CD4-positive, alpha-beta T cell (primary cell): ENCODE measurements around the gene TMEM272. TPM values are rescaled to one million over a fixed set of nuclear protein-coding genes. Genes with fewer than 3 reads are reported as not detected.

Source experiments
- ATAC-seq: fragments of 200-7000 bp; cut with Tn5 transposase; one replicate; pipeline ENCODE4 v1.10.0; 2022; ENCODE audit warnings: mild to moderate bottlenecking; ENCODE audit not compliant: poor library complexity
- CTCF ChIA-PET: fragments of 350-600 bp; sonication (Branson Sonifier 250); formaldehyde crosslinking; loops from one replicate; lab custom pipeline; 2021; ENCODE audit warnings: antibody characterized with exemption, inconsistent platforms; lab: Charles Lee
- POLR2A ChIA-PET: fragments of 350-600 bp; sonication (Branson Sonifier 250); formaldehyde crosslinking; loops from one replicate; lab custom pipeline; 2021; ENCODE audit warnings: antibody characterized with exemption, inconsistent platforms; lab: Charles Lee
- DNase-seq, 14 experiments: peaks; one replicate each; pipeline ENCODE4 v3.0.0-alpha.2; 2013 to 2020; ENCODE audit warnings: mixed read lengths in 2 of 14
- H3K27ac ChIP-seq, 2 donors: one replicate each; pipeline versions ENCODE4 v1.5.1 to v1.7.0; 2013; ENCODE audit warnings: low read length in 2 of 2, low read depth in 1 of 2, mild to moderate bottlenecking in 1 of 2
- H3K27me3 ChIP-seq, 2 experiments: 1 replicate in 1 of 2; 2 replicates in 1 of 2; pipeline versions ENCODE4 v1.6.1 to v1.7.0; 2013; ENCODE audit warnings: low read length in 2 of 2, control low read depth in 1 of 2, mild to moderate bottlenecking in 1 of 2, moderate library complexity in 1 of 2; ENCODE audit not compliant: insufficient read depth in 2 of 2, control insufficient read depth in 1 of 2
- H3K36me3 ChIP-seq: one replicate; pipeline ENCODE4 v1.6.1; 2013; ENCODE audit warnings: low read length, control low read depth; ENCODE audit not compliant: insufficient read depth
- H3K4me1 ChIP-seq: one replicate; pipeline ENCODE4 v1.6.1; 2013; ENCODE audit warnings: low read length, control low read depth; ENCODE audit not compliant: insufficient read depth
- H3K4me3 ChIP-seq: one replicate; pipeline ENCODE4 v1.5.1; 2013; ENCODE audit warnings: mild to moderate bottlenecking, low read length, moderate library complexity
- H3K9me3 ChIP-seq, 2 experiments: 1 replicate in 1 of 2; 2 replicates in 1 of 2; pipeline versions ENCODE4 v1.6.1 to v1.7.0; 2013; ENCODE audit warnings: low read length in 2 of 2, mild to moderate bottlenecking in 2 of 2, control low read depth in 1 of 2, moderate library complexity in 1 of 2; ENCODE audit not compliant: control insufficient read depth in 1 of 2, insufficient read depth in 1 of 2
- H3K27ac Mint-ChIP-seq: one replicate; pipeline ENCODE4 v1.8.0; 2020; ENCODE audit warnings: mixed read lengths
- H3K27me3 Mint-ChIP-seq: one replicate; pipeline ENCODE4 v1.8.0; 2021; ENCODE audit warnings: mixed read lengths
- H3K36me3 Mint-ChIP-seq: one replicate; pipeline ENCODE4 v1.8.0; 2021; ENCODE audit warnings: low read depth, mixed read lengths
- H3K4me1 Mint-ChIP-seq: one replicate; pipeline ENCODE4 v1.8.0; 2021; ENCODE audit warnings: low read depth, mixed read lengths
- H3K4me3 Mint-ChIP-seq: one replicate; pipeline ENCODE4 v1.8.0; 2020; ENCODE audit warnings: mild to moderate bottlenecking, mixed read lengths
- H3K9me3 Mint-ChIP-seq: one replicate; pipeline ENCODE4 v1.8.0; 2020; ENCODE audit warnings: mixed read lengths
- CTCF ChIP-seq: fragments of 200-600 bp; IDR thresholded peaks from one replicate; pipeline ENCODE4 v1.8.0; 2022; ENCODE audit warnings: antibody characterized with exemption, mild to moderate bottlenecking
- intact Hi-C, 2 experiments: fragments of 100-400 bp; cut with DNase I in 1 of 2; cut with micrococcal nuclease in 1 of 2; formaldehyde crosslinking; loops; one replicate each; pipeline versions ENCODE4 v1.15.1 to v1.9.0; 2023 to 2025; cut with DNase I, micrococcal nuclease
- total RNA-seq, 174 experiments: library from RNA in 2 of 174; stranded (reverse) in 2 of 174; gene quantifications; one replicate each; pipeline ENCODE4 v1.2.3 and lab custom pipeline; 2021 to 2026

The TMEM272 gene
- total RNA-seq, 2 experiments from 2014 or later: 2.7 to 2.8 TPM

DNA sequence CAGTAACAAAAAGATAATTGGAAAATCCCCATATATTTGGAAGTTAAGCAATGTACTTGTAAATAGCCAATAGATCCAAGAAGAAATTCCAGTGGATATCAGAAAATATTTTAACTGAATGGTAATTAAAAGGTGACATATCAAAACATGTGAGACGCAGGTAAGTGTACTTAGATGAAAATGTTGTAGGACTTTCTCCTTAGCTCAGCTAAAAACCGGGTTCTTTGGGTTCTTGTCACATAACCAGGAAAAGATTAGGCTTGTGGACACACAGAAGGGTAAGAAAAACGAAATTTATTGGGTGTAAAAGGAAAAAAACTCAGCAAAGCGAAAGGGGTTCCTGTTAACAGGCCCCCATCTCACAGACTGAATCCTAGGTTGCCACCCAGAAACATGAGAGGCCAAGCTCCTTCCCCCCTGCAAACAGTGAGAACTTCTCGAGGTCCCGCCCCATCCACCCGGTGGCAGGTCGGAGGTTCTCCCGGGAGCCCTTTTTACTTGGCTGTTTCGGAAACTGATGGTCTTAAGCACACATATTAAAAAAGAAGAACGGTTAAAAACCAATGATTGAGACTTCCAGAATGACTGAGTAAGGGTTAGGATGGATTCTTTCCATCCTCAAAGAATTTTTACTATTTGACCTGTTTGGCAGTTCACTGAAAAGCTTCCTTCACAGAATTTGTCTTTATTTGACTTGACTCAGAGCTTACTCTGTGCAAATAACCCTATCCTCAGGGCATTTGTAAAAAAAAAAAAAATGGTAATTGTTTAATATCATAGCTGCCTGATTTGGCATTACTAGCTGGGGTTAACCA lies 13.7 kb upstream of the TMEM272 start:
- H3K27ac ChIP-seq: no peak overlapping the region
- POLR2A ChIA-PET: interaction anchor here (0.6 kb wide), 1 partner anchor 589 kb away, joined by 3 read pairs; no protein-coding TSS in a partner anchor
- no peaks in the 10 kb centered on the region for H3K36me3 ChIP-seq
- no peaks in the 10 kb centered on the region for H3K9me3 Mint-ChIP-seq
- TF ChIP-seq CTCF: no peak
- intact Hi-C loops: no loop called here
- H3K4me3 ChIP-seq: no peak overlapping the region
- peaks cover 5% of the 10 kb centered on the region for H3K27me3 Mint-ChIP-seq
- H3K4me1 ChIP-seq: no peaks in the 10 kb centered on the region
- H3K4me3 Mint-ChIP-seq: no peak overlapping the region
- peaks cover 7% of the 10 kb centered on the region for H3K4me1 Mint-ChIP-seq
- no peaks in the 10 kb centered on the region for H3K27me3 ChIP-seq
- CTCF ChIA-PET: no interaction called here
- H3K36me3 Mint-ChIP-seq: no peaks in the 10 kb centered on the region
- H3K9me3 ChIP-seq: no peaks in the 10 kb centered on the region
- H3K27ac Mint-ChIP-seq: no peak overlapping the region
- no peak for ATAC-seq
- no peak for DNase-seq

DNA sequence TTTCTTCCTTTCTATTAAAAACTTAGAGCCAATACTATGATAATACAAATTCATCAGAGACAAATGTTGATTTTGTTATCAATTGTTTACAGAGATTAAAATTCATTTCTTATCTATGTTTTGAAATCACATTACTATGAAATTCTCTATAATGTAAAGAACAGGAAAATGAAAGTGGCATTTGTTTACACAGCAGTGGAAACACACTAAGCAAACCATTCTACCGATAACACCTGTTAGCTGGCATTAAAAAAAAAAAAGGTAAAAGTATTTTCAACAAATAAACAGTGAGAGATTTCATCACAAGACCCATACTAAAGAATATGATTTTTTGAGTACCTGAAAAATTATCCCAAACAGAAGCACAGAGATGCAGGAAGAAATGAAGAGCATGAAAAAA lies 12.0 kb upstream of the TMEM272 start:
- Histone ChIP-seq H3K27me3 (peaks cover 0 to 3% of the 10 kb centered on the region in 2 experiments), H3K4me1 (no peaks in the 10 kb centered on the region), H3K36me3 (no peaks in the 10 kb centered on the region), H3K27ac (no peak overlapping the region), H3K4me3 (no peak overlapping the region), H3K9me3 (no peaks in the 10 kb centered on the region)
- no peak for DNase-seq
- intact Hi-C loops: no loop called here
- Mint-ChIP-seq H3K36me3 (no peaks in the 10 kb centered on the region), H3K4me1 (no peaks in the 10 kb centered on the region), H3K27ac (no peak overlapping the region), H3K27me3 (peaks cover 5% of the 10 kb centered on the region), H3K4me3 (no peak overlapping the region), H3K9me3 (no peaks in the 10 kb centered on the region)
- ChIA-PET CTCF (no interaction called here), POLR2A (no interaction called here)
- ATAC-seq: no peak
- no peak for TF ChIP-seq CTCF

- Histone ChIP-seq H3K27ac (no peak overlapping the region), H3K36me3 (no peaks in the 10 kb centered on the region), H3K9me3 (no peaks in the 10 kb centered on the region), H3K4me3 (no peak overlapping the region), H3K27me3 (peaks cover 0 to 4% of the 10 kb centered on the region in 2 experiments), H3K4me1 (no peaks in the 10 kb centered on the region)
- Mint-ChIP-seq H3K36me3 (no peaks in the 10 kb centered on the region), H3K27me3 (peaks cover 5% of the 10 kb centered on the region), H3K9me3 (no peaks in the 10 kb centered on the region), H3K4me1 (no peaks in the 10 kb centered on the region), H3K4me3 (no peak overlapping the region), H3K27ac (no peak overlapping the region)
- TF ChIP-seq CTCF: no peak
- POLR2A ChIA-PET: no interaction called here
- CTCF ChIA-PET: no interaction called here
- DNase-seq: no peak
- intact Hi-C loops: no loop called here
- ATAC-seq: no peak
Measured at GRCh38 chr13:51856027-51856736, 11.2 kb upstream of the TMEM272 start.
